K562 (cell line): ENCODE results near the gene ANXA4. TPM values are rescaled to one million over a fixed set of nuclear protein-coding genes. Genes with fewer than 3 reads are reported as not detected.
"Not testable (repeated sequence)": the region's sequence is repeated elsewhere in the genome, so short reads cannot be mapped to it uniquely, and the experiment has no call there.

Source experiments
- ATAC-seq: fragments of 200-7000 bp; cut with Tn5 transposase; 3 replicates; pipeline ENCODE4 v1.9.1; 2020; ENCODE audit warnings: moderate library complexity
- BruUV-seq: library from RNA; stranded (reverse); fragments of 400-500 nt; replicated peaks from 2 replicates; lab custom pipeline; 2021; lab: Mats Ljungman, UMichigan
- CTCF ChIA-PET: fragments of 300-600 bp; formaldehyde crosslinking; extraction: SDS; loops from one replicate; lab custom pipeline; 2021; ENCODE audit warnings: low intra/inter-chr PET ratio; lab: Yijun Ruan, JAX
- POLR2A ChIA-PET: fragments of 300-600, 350-650 bp; sonication (Branson Sonifier 250); formaldehyde crosslinking; extraction: SDS; loops from one replicate; lab custom pipeline; 2021; ENCODE audit warnings: antibody characterized with exemption, inconsistent platforms; lab: Yijun Ruan, JAX
- DNase-seq, 4 experiments: peaks; one replicate each; pipeline versions ENCODE4 v3.0.0 to v3.0.0-alpha.2; 2011 to 2018; ENCODE audit warnings: low spot score in 3 of 4, mixed read lengths in 3 of 4; ENCODE audit errors: extremely low read depth in 1 of 4
- FAIRE-seq: peaks from 2 replicates; lab custom pipeline; 2011; peaks lifted over from hg19 to GRCh38; lab: Jason Lieb, UNC
- H2AFZ ChIP-seq: 2 replicates; pipeline ENCODE4 v1.6.0; 2011; ENCODE audit warnings: low read depth, low read length, control low read depth, inconsistent platforms
- H3K27ac ChIP-seq: fragments of 200-600 bp; 3 replicates; pipeline ENCODE4 v1.8.0; 2011; ENCODE audit warnings: low read depth, mild to moderate bottlenecking, control low read depth, inconsistent platforms, low read length, moderate library complexity, mixed read lengths; ENCODE audit errors: extremely low read depth
- H3K27me3 ChIP-seq, 2 experiments: fragments of 300-600 bp in 1 of 2; 2 replicates in 1 of 2; 3 replicates in 1 of 2; pipeline versions ENCODE4 v1.6.0 to v1.8.0; 2011; ENCODE audit warnings: inconsistent platforms in 2 of 2, low read length in 2 of 2, mild to moderate bottlenecking in 1 of 2, mixed read lengths in 1 of 2, moderate library complexity in 1 of 2; ENCODE audit not compliant: control insufficient read depth in 2 of 2, insufficient read depth in 2 of 2
- H3K36me3 ChIP-seq: fragments of 300-600 bp; 3 replicates; pipeline ENCODE4 v1.8.0; 2011; ENCODE audit warnings: mild to moderate bottlenecking, low read length, inconsistent platforms; ENCODE audit not compliant: control insufficient read depth, insufficient read depth
- H3K4me1 ChIP-seq, 2 experiments: fragments of 200-600 bp in 1 of 2; replicated peaks in 1 of 2; 2 replicates in 1 of 2; 3 replicates in 1 of 2; pipeline versions ENCODE4 v1.5.1 to v1.8.0; 2011; ENCODE audit warnings: inconsistent platforms in 2 of 2, low read length in 2 of 2, mild to moderate bottlenecking in 1 of 2, mixed read lengths in 1 of 2, moderate library complexity in 1 of 2; ENCODE audit not compliant: control insufficient read depth in 2 of 2, insufficient read depth in 2 of 2
- H3K4me2 ChIP-seq: 2 replicates; pipeline ENCODE4 v1.6.1; 2011; ENCODE audit warnings: low read length, control low read depth, inconsistent platforms, mixed read lengths; ENCODE audit not compliant: insufficient read depth
- H3K4me3 ChIP-seq: fragments of 200-600 bp; sonication (generic), shearing (Covaris generic); 2 replicates; pipeline ENCODE4 v1.5.1; 2016; ENCODE audit warnings: control low read depth, inconsistent platforms
- H3K79me2 ChIP-seq: fragments of 200-600 bp; 3 replicates; pipeline ENCODE4 v1.8.0; 2011; ENCODE audit warnings: low read length, inconsistent platforms; ENCODE audit not compliant: control insufficient read depth, insufficient read depth
- H3K9ac ChIP-seq, 2 experiments: 2 replicates each; pipeline versions ENCODE4 v1.6.0 to v1.6.1; 2011; ENCODE audit warnings: low read depth in 2 of 2, low read length in 2 of 2, control low read depth in 1 of 2, inconsistent platforms in 1 of 2, mild to moderate bottlenecking in 1 of 2, mixed read lengths in 1 of 2; ENCODE audit not compliant: insufficient read depth in 1 of 2
- H3K9me1 ChIP-seq: one replicate; pipeline ENCODE4 v1.6.0; 2011; ENCODE audit warnings: inconsistent platforms, mild to moderate bottlenecking, low read length, moderate library complexity; ENCODE audit not compliant: control insufficient read depth, insufficient read depth
- H3K9me3 ChIP-seq: replicated peaks from 2 replicates; pipeline ENCODE4 v1.5.1; 2011; ENCODE audit warnings: low read depth, low read length, inconsistent platforms; ENCODE audit not compliant: control insufficient read depth, insufficient read depth
- H4K20me1 ChIP-seq: replicated peaks from 2 replicates; pipeline ENCODE4 v1.6.1; 2011; ENCODE audit warnings: low read length, inconsistent platforms, mixed read lengths; ENCODE audit not compliant: control insufficient read depth, insufficient read depth
- CHD1 ChIP-seq: fragments of 200-600 bp; sonication (generic); IDR thresholded peaks from one replicate; pipeline ENCODE4 v1.6.1; 2012; ENCODE audit warnings: mild to moderate bottlenecking, moderate library complexity, low read length, inconsistent platforms
- FOSL1 ChIP-seq: fragments of 200-800 bp; sonication (Bioruptor generic); conservative IDR thresholded peaks from 2 replicates; pipeline ENCODE4 v1.6.1; 2016; ENCODE audit warnings: missing genetic modification characterization, missing compliant biosample characterization
- ZNF174 ChIP-seq: fragments of 250-450 bp; sonication (Bioruptor Pico); IDR thresholded peaks from 2 replicates; pipeline ENCODE4 v1.4.0; 2020; ENCODE audit warnings: mild to moderate bottlenecking
- WGBS: fragments of 100-300 bp; shearing (Covaris generic); methylation state at CpG from one replicate; pipeline ENCODE4 v1.1.6; 2016; ENCODE audit warnings: low coverage, mixed read lengths; ENCODE audit not compliant: insufficient coverage; ENCODE audit errors: missing lambda C conversion rate; 5-methylcytosine and 5-hydroxymethylcytosine counted together
- in situ Hi-C: fragments of 300-500 bp; cut with MboI; formaldehyde crosslinking; loops from 4 replicates; pipeline ENCODE4 v1.15.0; 2018; ENCODE audit warnings: inconsistent platforms, mixed read lengths
- intact Hi-C: fragments of 100-400 bp; cut with micrococcal nuclease; formaldehyde crosslinking; loops from 2 replicates; pipeline ENCODE4 v1.14.2; 2022
- polyA plus RNA-seq, 8 experiments: library from polyadenylated mRNA; depleted of rRNA in 4 of 8; stranded (reverse) in 5 of 8; unstranded in 3 of 8; fragments of >200 nt; fragmentation: Nextera tagmentation in 2 of 8; fragmentation: Illumina TruSeq in 1 of 8; extraction: Ambion mirVana in 2 of 8; extraction: Trizol in 1 of 8; gene quantifications; 2 replicates each; pipeline versions ENCODE4 v1.2.1 to v1.2.3, GENCODE V29; 2011 to 2014; ENCODE audit warnings: inconsistent platforms in 1 of 8, missing spikeins in 1 of 8
- total RNA-seq, 7 experiments: library from RNA; depleted of rRNA in 6 of 7; stranded (reverse); fragments of >200 nt in 6 of 7; fragmentation: Illumina TruSeq in 2 of 7; extraction: Trizol in 2 of 7; gene quantifications; 2 replicates each; pipeline versions ENCODE4 v1.2.1 to v1.2.3, GENCODE V29; 2011 to 2021; ENCODE audit warnings: low replicate concordance in 1 of 7

The ANXA4 gene
- total and polyA plus RNA-seq, 9 of the 15 experiments (the other 6 are each of a cell fraction or from before 2014, with no cell fraction given), result 3.4 to 13.6 (median 11.6) TPM

- Histone ChIP-seq H3K4me3 (no peak overlapping the region), H2AFZ (no peak overlapping the region), H4K20me1 (no peaks in the 10 kb centered on the region), H3K9me3 (no peaks in the 10 kb centered on the region), H3K27me3 (no peaks in the 10 kb centered on the region), H3K4me1 (peaks cover 14 to 21% of the 10 kb centered on the region in 2 experiments; a peak in 4 of 5 replicates), H3K27ac (no peak overlapping the region), H3K36me3 (no peaks in the 10 kb centered on the region), H3K4me2 (no peak overlapping the region), H3K79me2 (no peaks in the 10 kb centered on the region), H3K9ac (no peak overlapping the region), H3K9me1 (no peaks in the 10 kb centered on the region)
- BruUV-seq, result no TSS peak
- intact Hi-C loops (no loop called here), in situ Hi-C loops (no loop called here)
- DNase-seq (no peak), FAIRE-seq (no peak), ATAC-seq (no peak)
- ChIA-PET POLR2A (interaction anchor here (0.9 kb wide), 1 partner anchor 15 kb away, joined by 3 read pairs; no protein-coding TSS in a partner anchor), CTCF (no interaction called here)
- TF ChIP-seq FOSL1 (tag) (peak; percentile 42; the same call in 1 of the 2 replicates), CHD1 (no peak), ZNF174 (no peak)
Observed at GRCh38 chr2:69773206-69773605, 31.3 kb downstream of the ANXA4 start.

- H3K27ac ChIP-seq, H4K20me1 ChIP-seq, DNase-seq, H3K4me3 ChIP-seq, FAIRE-seq, H3K27me3 ChIP-seq, H3K9ac ChIP-seq, H3K9me1 ChIP-seq, H3K79me2 ChIP-seq, H3K36me3 ChIP-seq, ATAC-seq, BruUV-seq, intact Hi-C loops, H3K9me3 ChIP-seq, H2AFZ ChIP-seq, in situ Hi-C loops, CTCF ChIA-PET, H3K4me2 ChIP-seq: not testable (repeated sequence)
- peaks cover 13 to 21% of the 10 kb centered on the region in 2 experiments; a peak in 4 of 5 replicates for H3K4me1 ChIP-seq
- 70% methylated on average over 10 of the region's 13 CpGs for WGBS
- POLR2A ChIA-PET, result interaction anchor here (0.6 kb wide), 1 partner anchor 345 kb away, joined by 3 read pairs; no protein-coding TSS in a partner anchor
Observed at GRCh38 chr2:69774258-69774983, 32.5 kb downstream of the ANXA4 start.
